Fibroblast of gingiva (primary cell): ENCODE results near the gene SLAMF6.
"Not testable (repeated sequence)": the region's sequence is repeated elsewhere in the genome, so short reads cannot be mapped to it uniquely, and the experiment has no call there.

Experiments
- DNase-seq: peaks from one replicate; pipeline ENCODE4 v3.0.0-alpha.2; 2011; ENCODE audit warnings: low read depth

SLAMF6 gene

GRCh38 chr1:160504651-160505050 lies 18.4 kb downstream of the SLAMF6 start:
- no peak for DNase-seq

GRCh38 chr1:160503087-160503486 lies 20.0 kb downstream of the SLAMF6 start:
- no peak for DNase-seq

GRCh38 chr1:160500321-160500990 lies 22.6 kb downstream of the SLAMF6 start:
- DNase-seq = no peak

- no peak for DNase-seq
Observed at GRCh38 chr1:160499631-160500030, 23.4 kb downstream of the SLAMF6 start.

GRCh38 chr1:160498301-160499065 lies 24.6 kb downstream of the SLAMF6 start:
- not testable (repeated sequence) for DNase-seq

- DNase-seq = no peak
Observed at GRCh38 chr1:160496334-160496733, 26.7 kb downstream of the SLAMF6 start.

GRCh38 chr1:160494620-160495019 lies 28.4 kb downstream of the SLAMF6 start:
- no peak for DNase-seq

GRCh38 chr1:160492617-160493016 lies 30.4 kb downstream of the SLAMF6 start:
- no peak for DNase-seq

- no peak for DNase-seq
Observed at GRCh38 chr1:160491981-160492380, 31.1 kb downstream of the SLAMF6 start.

GRCh38 chr1:160491017-160491416 lies 32.0 kb downstream of the SLAMF6 start:
- no peak for DNase-seq

GRCh38 chr1:160489513-160490261 lies 33.4 kb downstream of the SLAMF6 start:
- DNase-seq = no peak

- DNase-seq = no peak
Observed at GRCh38 chr1:160488347-160489058, 34.6 kb downstream of the SLAMF6 start.

GRCh38 chr1:160486453-160486852 lies 36.6 kb downstream of the SLAMF6 start:
- no peak for DNase-seq

- no peak for DNase-seq
Observed at GRCh38 chr1:160483505-160484185, 39.4 kb downstream of the SLAMF6 start.

- no peak for DNase-seq
Observed at GRCh38 chr1:160481979-160482596, 41.0 kb downstream of the SLAMF6 start.

- DNase-seq = not testable (repeated sequence)
Observed at GRCh38 chr1:160480781-160481180, 42.3 kb downstream of the SLAMF6 start.

GRCh38 chr1:160479091-160479490 lies 44.0 kb downstream of the SLAMF6 start:
- DNase-seq = not testable (repeated sequence)

- no peak for DNase-seq
Observed at GRCh38 chr1:160474392-160475242, 48.4 kb downstream of the SLAMF6 start.

GRCh38 chr1:160472112-160472511 lies 50.9 kb downstream of the SLAMF6 start:
- no peak for DNase-seq

GRCh38 chr1:160471253-160471652 lies 51.8 kb downstream of the SLAMF6 start:
- no peak for DNase-seq
